ENCODE measurements around the gene VIPR1. TPM values are rescaled to one million over a fixed set of nuclear protein-coding genes. Genes with fewer than 3 reads are reported as not detected.

Gene VIPR1
- total and polyA plus RNA-seq, 2 donors (not counting 1 experiment from before 2014, with no cell fraction given) = 0.79 to 5.8 TPM

DNA sequence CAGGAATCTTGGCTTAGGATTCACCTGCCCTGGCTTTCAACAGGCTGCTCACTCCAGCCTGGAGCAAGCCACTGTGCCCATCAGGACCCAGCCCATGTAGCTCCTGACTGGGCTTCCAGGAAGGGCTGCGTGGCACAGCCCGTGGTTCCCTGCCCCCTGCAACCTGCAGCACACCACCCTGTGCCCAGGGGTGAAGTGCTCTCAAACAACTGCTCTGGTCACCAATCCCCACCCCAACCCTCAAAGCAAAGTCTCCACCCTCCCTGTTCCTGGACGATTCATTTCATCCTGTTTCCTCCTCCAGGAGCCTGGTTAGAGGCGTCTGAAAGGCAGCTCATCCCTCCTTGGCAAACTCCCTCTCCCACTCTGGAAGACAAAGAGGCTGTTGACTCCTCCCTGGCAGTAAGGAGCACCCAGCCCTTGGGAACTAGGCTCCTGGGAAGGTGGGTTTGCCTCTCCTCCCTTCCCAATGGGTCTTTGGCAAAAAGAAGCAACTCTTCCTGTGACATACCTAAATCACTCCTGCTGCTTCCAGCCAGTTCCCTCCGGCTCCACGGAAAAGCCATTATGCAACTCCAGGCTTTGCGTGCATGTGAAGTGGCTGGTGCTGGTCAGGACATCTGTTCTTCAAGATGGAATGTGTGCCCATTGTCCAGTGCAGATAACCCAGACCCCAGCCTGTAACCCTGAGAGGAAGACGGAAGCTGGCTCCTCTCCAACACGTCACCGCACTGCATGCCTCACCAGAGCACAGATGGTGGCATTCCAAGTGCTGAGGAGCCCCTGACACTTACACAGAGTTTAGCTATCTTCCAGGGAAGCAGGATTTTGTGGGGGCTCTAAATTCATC is 29.1 kb upstream of the VIPR1 start:
- no peak overlapping the region for H3K4me3 Mint-ChIP-seq
- no peak for ATAC-seq (ENCODE audit: low read depth)
- no peaks in the 10 kb centered on the region for H3K9me3 Mint-ChIP-seq (ENCODE audit: insufficient read depth)

More for the DNA sequence above, 29.1 kb upstream of the VIPR1 start:
- H3K36me3 ChIP-seq (replicated peaks in 1 of 2; ENCODE audit: control extremely low read depth in 1 of 2, control insufficient read depth in 1 of 2, extremely low read depth in 1 of 2, insufficient read depth in 2 of 2, low read length in 1 of 2) = no peaks in the 10 kb centered on the region
- TF ChIP-seq, protein P1, sequence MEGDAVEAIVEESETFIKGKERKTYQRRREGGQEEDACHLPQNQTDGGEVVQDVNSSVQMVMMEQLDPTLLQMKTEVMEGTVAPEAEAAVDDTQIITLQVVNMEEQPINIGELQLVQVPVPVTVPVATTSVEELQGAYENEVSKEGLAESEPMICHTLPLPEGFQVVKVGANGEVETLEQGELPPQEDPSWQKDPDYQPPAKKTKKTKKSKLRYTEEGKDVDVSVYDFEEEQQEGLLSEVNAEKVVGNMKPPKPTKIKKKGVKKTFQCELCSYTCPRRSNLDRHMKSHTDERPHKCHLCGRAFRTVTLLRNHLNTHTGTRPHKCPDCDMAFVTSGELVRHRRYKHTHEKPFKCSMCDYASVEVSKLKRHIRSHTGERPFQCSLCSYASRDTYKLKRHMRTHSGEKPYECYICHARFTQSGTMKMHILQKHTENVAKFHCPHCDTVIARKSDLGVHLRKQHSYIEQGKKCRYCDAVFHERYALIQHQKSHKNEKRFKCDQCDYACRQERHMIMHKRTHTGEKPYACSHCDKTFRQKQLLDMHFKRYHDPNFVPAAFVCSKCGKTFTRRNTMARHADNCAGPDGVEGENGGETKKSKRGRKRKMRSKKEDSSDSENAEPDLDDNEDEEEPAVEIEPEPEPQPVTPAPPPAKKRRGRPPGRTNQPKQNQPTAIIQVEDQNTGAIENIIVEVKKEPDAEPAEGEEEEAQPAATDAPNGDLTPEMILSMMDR (IDR thresholded peaks at IDR 0.05) = no peak
- TF ChIP-seq EZH2 (IDR thresholded peaks at IDR 0.05; ENCODE audit: borderline replicate concordance, insufficient read depth, low read depth, low read length, poor library complexity, severe bottlenecking) = no peak
- intact Hi-C loops (cut with micrococcal nuclease) = no loop called here
- Mint-ChIP-seq H3K27me3 (peaks cover 31% of the 10 kb centered on the region), H3K27ac (no peak overlapping the region), H3K4me1 (no peaks in the 10 kb centered on the region)
- no peaks in the 10 kb centered on the region for H3K9me3 ChIP-seq (ENCODE audit: control extremely low read depth in 1 of 3, control insufficient read depth in 2 of 3, insufficient read depth in 1 of 3, low read length in 2 of 3)
- DNase-seq = no peak
- H2AFZ ChIP-seq (ENCODE audit: insufficient read depth, low read depth, low read length, poor library complexity, severe bottlenecking) = no peak overlapping the region
- CTCF ChIA-PET = no interaction called here
- WGBS (ENCODE audit: insufficient coverage) = 77% methylated on average over 9 of the region's 10 CpGs
- H3K9ac ChIP-seq (ENCODE audit: low read length) = no peak overlapping the region
- H3K27ac ChIP-seq (ENCODE audit: low read length in 2 of 2) = no peak overlapping the region
- no peak overlapping the region for H3K4me2 ChIP-seq (replicated peaks; ENCODE audit: low read depth, low read length, poor library complexity, severe bottlenecking)
- no peaks in the 10 kb centered on the region for H4K20me1 ChIP-seq (ENCODE audit: control insufficient read depth, insufficient read depth, low read length, poor library complexity, severe bottlenecking)
- no peak overlapping the region for H3K4me3 ChIP-seq (ENCODE audit: control extremely low read depth in 1 of 5, extremely low read depth in 1 of 5, insufficient read depth in 1 of 5, low read depth in 2 of 5, low read length in 4 of 5)
- H3K79me2 ChIP-seq (ENCODE audit: control insufficient read depth, insufficient read depth, low read length) = no peaks in the 10 kb centered on the region
- H3K4me1 ChIP-seq (ENCODE audit: control insufficient read depth in 2 of 2, insufficient read depth in 2 of 2, low read length in 2 of 2) = no peaks in the 10 kb centered on the region
- POLR2A ChIA-PET = no interaction called here
- peaks cover 0 to 4% (median 0%) of the 10 kb centered on the region in 4 experiments for H3K27me3 ChIP-seq (replicated peaks in 1 of 4; ENCODE audit: control extremely low read depth in 1 of 4, control insufficient read depth in 3 of 4, insufficient read depth in 4 of 4, low read length in 3 of 4)
